ENCODE results near the gene MS4A10.

GRCh38 chr11:60769811-60770210 lies 15.3 kb upstream of the MS4A10 start:
- no peak for TF ChIP-seq CTCF (IDR thresholded peaks at IDR 0.05; ENCODE audit: low read depth, low read length, missing input control)
- TF ChIP-seq TAF1 (conservative IDR thresholded peaks at IDR 0.05) = no peak
- no peak for TF ChIP-seq JUND (IDR thresholded peaks at IDR 0.05)
- no peak for TF ChIP-seq RAD21 (IDR thresholded peaks at IDR 0.05)
- TF ChIP-seq YY1 (IDR thresholded peaks at IDR 0.05) = no peak
- TF ChIP-seq EGR1 (IDR thresholded peaks at IDR 0.05; ENCODE audit: low read depth in 2 of 2) = no peak
- no peak for TF ChIP-seq RXRA (IDR thresholded peaks at IDR 0.05)
- TF ChIP-seq REST (IDR thresholded peaks at IDR 0.05) = no peak
- TF ChIP-seq MAX (IDR thresholded peaks at IDR 0.05) = no peak
- no peak for TF ChIP-seq SP1 (IDR thresholded peaks at IDR 0.05)
- no peak for TF ChIP-seq HNF4A (conservative IDR thresholded peaks at IDR 0.05)
- no peak for TF ChIP-seq FOXA1 (IDR thresholded peaks at IDR 0.05)
- no peak for TF ChIP-seq ATF3 (IDR thresholded peaks at IDR 0.05)
